Peyer's patch (tissue), 4 donors: ENCODE data around the gene BCL2L2.

ENCODE experiments used
- POLR2A ChIP-seq, 2 donors: fragments of 450-650 bp; IDR thresholded peaks; one replicate each; pipeline ENCODE4 v1.5.1; 2017; ENCODE audit warnings: antibody characterized with exemption in 2 of 2, mild to moderate bottlenecking in 2 of 2, moderate library complexity in 2 of 2
- TF ChIP-seq, protein P1 (sequence below), 6 experiments: fragments of 450-650 bp in 4 of 6; fragments of 200-600 bp in 2 of 6; sonication (generic) in 1 of 6; IDR thresholded peaks; one replicate each; pipeline ENCODE4 v1.5.1; 2017 to 2019; ENCODE audit warnings: antibody characterized with exemption in 6 of 6, mild to moderate bottlenecking in 3 of 6, moderate library complexity in 1 of 6

DNA sequence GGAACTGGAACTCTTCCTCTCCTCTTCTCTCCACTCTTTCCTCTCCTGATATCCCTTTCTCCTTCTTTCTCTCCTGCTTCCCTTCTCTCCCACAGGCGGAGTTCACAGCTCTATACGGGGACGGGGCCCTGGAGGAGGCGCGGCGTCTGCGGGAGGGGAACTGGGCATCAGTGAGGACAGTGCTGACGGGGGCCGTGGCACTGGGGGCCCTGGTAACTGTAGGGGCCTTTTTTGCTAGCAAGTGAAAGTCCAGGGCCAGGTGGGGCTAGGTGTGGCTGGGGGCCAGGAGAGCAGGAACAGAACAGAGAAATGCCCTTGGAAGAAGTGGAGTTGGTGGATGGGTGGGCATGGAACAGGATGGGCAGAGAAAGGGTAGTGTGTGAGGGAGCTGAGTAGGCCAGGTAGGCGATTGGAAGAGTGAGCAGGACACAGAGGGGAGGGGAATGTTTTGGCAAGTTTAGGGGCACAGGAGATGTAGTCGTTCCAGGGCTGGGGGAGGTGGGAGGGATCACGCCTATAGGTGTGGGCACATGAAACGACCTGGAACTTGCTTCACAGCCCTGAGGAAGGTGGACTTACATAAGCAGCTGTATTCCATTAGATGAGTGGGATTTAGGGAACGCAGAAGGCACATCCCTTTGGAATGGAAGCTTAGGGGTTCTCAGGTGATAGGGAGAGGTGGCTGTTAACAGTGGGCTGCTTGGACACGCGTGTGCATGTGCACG lies 2.2 kb downstream of the BCL2L2 start:
- TF ChIP-seq, protein P1, sequence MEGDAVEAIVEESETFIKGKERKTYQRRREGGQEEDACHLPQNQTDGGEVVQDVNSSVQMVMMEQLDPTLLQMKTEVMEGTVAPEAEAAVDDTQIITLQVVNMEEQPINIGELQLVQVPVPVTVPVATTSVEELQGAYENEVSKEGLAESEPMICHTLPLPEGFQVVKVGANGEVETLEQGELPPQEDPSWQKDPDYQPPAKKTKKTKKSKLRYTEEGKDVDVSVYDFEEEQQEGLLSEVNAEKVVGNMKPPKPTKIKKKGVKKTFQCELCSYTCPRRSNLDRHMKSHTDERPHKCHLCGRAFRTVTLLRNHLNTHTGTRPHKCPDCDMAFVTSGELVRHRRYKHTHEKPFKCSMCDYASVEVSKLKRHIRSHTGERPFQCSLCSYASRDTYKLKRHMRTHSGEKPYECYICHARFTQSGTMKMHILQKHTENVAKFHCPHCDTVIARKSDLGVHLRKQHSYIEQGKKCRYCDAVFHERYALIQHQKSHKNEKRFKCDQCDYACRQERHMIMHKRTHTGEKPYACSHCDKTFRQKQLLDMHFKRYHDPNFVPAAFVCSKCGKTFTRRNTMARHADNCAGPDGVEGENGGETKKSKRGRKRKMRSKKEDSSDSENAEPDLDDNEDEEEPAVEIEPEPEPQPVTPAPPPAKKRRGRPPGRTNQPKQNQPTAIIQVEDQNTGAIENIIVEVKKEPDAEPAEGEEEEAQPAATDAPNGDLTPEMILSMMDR (IDR thresholded peaks at IDR 0.05) = no peak
- TF ChIP-seq POLR2A (IDR thresholded peaks at IDR 0.05) = no peak
